Measurements from ENCODE around the gene PF4V1. TPM values are rescaled to one million over a fixed set of nuclear protein-coding genes. Genes with fewer than 3 reads are reported as not detected.

Gene PF4V1
- polyA plus RNA-seq, 1 experiment = 0.20 TPM

GRCh38 chr4:73885574-73886267 is 32.6 kb downstream of the PF4V1 start:
- Histone ChIP-seq H3K27me3 (ENCODE audit: control insufficient read depth, insufficient read depth, low read length) (no peaks in the 10 kb centered on the region), H3K9me3 (ENCODE audit: control insufficient read depth, insufficient read depth, low read length) (no peaks in the 10 kb centered on the region), H3K27ac (ENCODE audit: low read depth, low read length) (no peak overlapping the region), H3K4me3 (ENCODE audit: low read depth, low read length) (no peak overlapping the region)
- ChIA-PET POLR2A (no interaction called here), CTCF (interaction anchor here (1.5 kb wide), 1 partner anchor 35 kb away, joined by 3 read pairs; no protein-coding TSS in a partner anchor)
- DNase-seq (ENCODE audit: low read depth, low spot score) = no peak
- no peak for TF ChIP-seq CTCF (IDR thresholded peaks at IDR 0.05; ENCODE audit: low read depth, low read length)

- no peak overlapping the region for H3K4me3 ChIP-seq (ENCODE audit: low read depth, low read length)
- no peak for TF ChIP-seq CTCF (IDR thresholded peaks at IDR 0.05; ENCODE audit: low read depth, low read length)
- no peaks in the 10 kb centered on the region for H3K9me3 ChIP-seq (ENCODE audit: control insufficient read depth, insufficient read depth, low read length)
- H3K27ac ChIP-seq (ENCODE audit: low read depth, low read length) = no peak overlapping the region
- POLR2A ChIA-PET = interaction anchor here (0.7 to 1.3 kb wide), 5 partner anchors 15 to 230 kb away, joined by 3 to 9 read pairs (median 3); partner anchors contain the start of gene CXCL6
- DNase-seq (ENCODE audit: low read depth, low spot score) = no peak
- CTCF ChIA-PET = interaction anchor here (1.2 kb wide), 1 partner anchor 243 kb away, joined by 3 read pairs; no protein-coding TSS in a partner anchor
- no peaks in the 10 kb centered on the region for H3K27me3 ChIP-seq (ENCODE audit: control insufficient read depth, insufficient read depth, low read length)
Measured at GRCh38 chr4:73891326-73891725, 38.2 kb downstream of the PF4V1 start.

- no peak for TF ChIP-seq CTCF (IDR thresholded peaks at IDR 0.05; ENCODE audit: low read depth, low read length)
- CTCF ChIA-PET = interaction anchor here (1.2 kb wide), 1 partner anchor 242 kb away, joined by 3 read pairs; no protein-coding TSS in a partner anchor
- POLR2A ChIA-PET = interaction anchor here (0.7 to 1.3 kb wide), 5 partner anchors 15 to 230 kb away, joined by 3 to 9 read pairs (median 3); partner anchors contain the start of gene CXCL6
- no peaks in the 10 kb centered on the region for H3K27me3 ChIP-seq (ENCODE audit: control insufficient read depth, insufficient read depth, low read length)
- H3K4me3 ChIP-seq (ENCODE audit: low read depth, low read length) = no peak overlapping the region
- H3K9me3 ChIP-seq (ENCODE audit: control insufficient read depth, insufficient read depth, low read length) = no peaks in the 10 kb centered on the region
- H3K27ac ChIP-seq (ENCODE audit: low read depth, low read length) = no peak overlapping the region
- peak; percentile 85 for DNase-seq (ENCODE audit: low read depth, low spot score)
Measured at GRCh38 chr4:73891739-73892405, 38.8 kb downstream of the PF4V1 start.

GRCh38 chr4:73892966-73893365 is 39.9 kb downstream of the PF4V1 start:
- no peak overlapping the region for H3K4me3 ChIP-seq (ENCODE audit: low read depth, low read length)
- no peak for DNase-seq (ENCODE audit: low read depth, low spot score)
- no peaks in the 10 kb centered on the region for H3K27me3 ChIP-seq (ENCODE audit: control insufficient read depth, insufficient read depth, low read length)
- POLR2A ChIA-PET = interaction anchor here (1.8 kb wide), 1 partner anchor 33 kb away, joined by 7 read pairs; no protein-coding TSS in a partner anchor
- H3K9me3 ChIP-seq (ENCODE audit: control insufficient read depth, insufficient read depth, low read length) = no peaks in the 10 kb centered on the region
- no peak overlapping the region for H3K27ac ChIP-seq (ENCODE audit: low read depth, low read length)
- TF ChIP-seq CTCF (IDR thresholded peaks at IDR 0.05; ENCODE audit: low read depth, low read length) = no peak
- CTCF ChIA-PET = no interaction called here

- Histone ChIP-seq H3K27ac (ENCODE audit: low read depth, low read length) (no peak overlapping the region), H3K27me3 (ENCODE audit: control insufficient read depth, insufficient read depth, low read length) (no peaks in the 10 kb centered on the region), H3K4me3 (ENCODE audit: low read depth, low read length) (no peak overlapping the region), H3K9me3 (ENCODE audit: control insufficient read depth, insufficient read depth, low read length) (no peaks in the 10 kb centered on the region)
- TF ChIP-seq CTCF (IDR thresholded peaks at IDR 0.05; ENCODE audit: low read depth, low read length) = no peak
- ChIA-PET POLR2A (interaction anchor here (0.5 to 1.8 kb wide), 2 partner anchors 34 to 37 kb away, joined by 4 to 7 read pairs; no protein-coding TSS in a partner anchor), CTCF (interaction anchor here (1.4 kb wide), 1 partner anchor 164 kb away, joined by 3 read pairs; no protein-coding TSS in a partner anchor)
- no peak for DNase-seq (ENCODE audit: low read depth, low spot score)
Measured at GRCh38 chr4:73894001-73894400, 40.9 kb downstream of the PF4V1 start.
